NCI-H2171 treated with DMSO at 0.1 percent for 48 hours (cell line): Measurements from ENCODE around the gene EXOC3L4.
"Not testable (repeated sequence)": the region's sequence is repeated elsewhere in the genome, so short reads cannot be mapped to it uniquely, and the experiment has no call there.

ENCODE experiments used
- DNase-seq: peaks from one replicate; lab custom pipeline; 2025; lab: John Stamatoyannopoulos, UW

The EXOC3L4 gene

GRCh38 chr14:103094406-103095209 is at the start of gene EXOC3L4:
Gene EXOC3L4, plus strand, starts transcription at chr14:103094725. Its CDS starts 5,495 bp downstream, at chr14:103100220.
- DNase-seq, result no peak

- DNase-seq, result no peak
These were observed 49.1 kb upstream of the EXOC3L4 start for GRCh38 chr14:103045371-103045869.

GRCh38 chr14:103047453-103047852 is 47.1 kb upstream of the EXOC3L4 start:
- DNase-seq, result not testable (repeated sequence)

- no peak for DNase-seq
These were observed 43.6 kb upstream of the EXOC3L4 start for GRCh38 chr14:103050935-103051334.

- no peak for DNase-seq
These were observed 42.1 kb upstream of the EXOC3L4 start for GRCh38 chr14:103052407-103052806.

- DNase-seq, result no peak
These were observed 38.8 kb upstream of the EXOC3L4 start for GRCh38 chr14:103055695-103056094.

GRCh38 chr14:103056322-103057027 is 38.0 kb upstream of the EXOC3L4 start:
- DNase-seq, result peak; percentile 50

- DNase-seq, result no peak
These were observed 37.5 kb upstream of the EXOC3L4 start for GRCh38 chr14:103057028-103057371.

- DNase-seq, result peak; percentile 90
These were observed 37.0 kb upstream of the EXOC3L4 start, which contains the start of gene CDC42BPB for GRCh38 chr14:103057372-103058163. Gene CDC42BPB, minus strand, starts transcription at chr14:103057549. Its CDS starts 376 bp downstream, at chr14:103057173.

- no peak for DNase-seq
These were observed 36.1 kb upstream of the EXOC3L4 start for GRCh38 chr14:103058164-103059055.

- DNase-seq, result no peak
These were observed 35.0 kb upstream of the EXOC3L4 start for GRCh38 chr14:103059556-103059955.

- DNase-seq, result peak; percentile 27
These were observed 33.0 kb upstream of the EXOC3L4 start for GRCh38 chr14:103061482-103061976.

GRCh38 chr14:103064436-103064835 is 30.1 kb upstream of the EXOC3L4 start:
- DNase-seq, result no peak

- DNase-seq, result no peak
These were observed 29.5 kb upstream of the EXOC3L4 start for GRCh38 chr14:103064978-103065377.

- no peak for DNase-seq
These were observed 28.7 kb upstream of the EXOC3L4 start for GRCh38 chr14:103065861-103066260.

GRCh38 chr14:103066399-103066798 is 28.1 kb upstream of the EXOC3L4 start:
- no peak for DNase-seq

GRCh38 chr14:103067231-103067954 is 27.1 kb upstream of the EXOC3L4 start:
- DNase-seq, result no peak

- no peak for DNase-seq
These were observed 26.0 kb upstream of the EXOC3L4 start for GRCh38 chr14:103068351-103069073.

- no peak for DNase-seq
These were observed 24.2 kb upstream of the EXOC3L4 start for GRCh38 chr14:103070263-103070885.
